K562 (cell line): ENCODE results near the gene ABCA3. TPM values are rescaled to one million over a fixed set of nuclear protein-coding genes. Genes with fewer than 3 reads are reported as not detected.

Experiments
- BDP1 ChIP-seq: IDR thresholded peaks from 3 replicates; pipeline ENCODE4 v1.6.1; 2011; ENCODE audit not compliant: insufficient read length, insufficient read depth
- BRF2 ChIP-seq: IDR thresholded peaks from 3 replicates; pipeline ENCODE4 v1.6.1; 2011; ENCODE audit warnings: borderline replicate concordance, mild to moderate bottlenecking; ENCODE audit not compliant: insufficient read length, insufficient read depth
- C11orf30 ChIP-seq: fragments of 450-650 bp; IDR thresholded peaks from 2 replicates; pipeline ENCODE4 v1.6.1; 2016; ENCODE audit warnings: low read depth, mild to moderate bottlenecking
- GABPA ChIP-seq: fragments of 200-800 bp; sonication (Bioruptor generic); conservative IDR thresholded peaks from 2 replicates; pipeline ENCODE4 v1.6.1; 2016; ENCODE audit warnings: low read depth, missing genetic modification characterization, missing compliant biosample characterization
- LCOR ChIP-seq: sonication (generic); formaldehyde crosslinking; IDR thresholded peaks from 2 replicates; pipeline ENCODE4 v1.8.0; 2022; ENCODE audit warnings: mild to moderate bottlenecking, missing genetic modification reagents
- NR3C1 ChIP-seq: sonication (generic); formaldehyde crosslinking; IDR thresholded peaks from 2 replicates; pipeline ENCODE4 v1.8.1; 2022; ENCODE audit warnings: missing genetic modification reagents
- SIX5 ChIP-seq, 2 experiments: IDR thresholded peaks; 2 replicates each; pipeline ENCODE4 v1.6.1; 2011; ENCODE audit warnings: low read length in 2 of 2, borderline replicate concordance in 1 of 2, low read depth in 1 of 2, mild to moderate bottlenecking in 1 of 2, moderate library complexity in 1 of 2; ENCODE audit not compliant: insufficient read depth in 1 of 2
- SMAD1 ChIP-seq: fragments of 150-350 bp; IDR thresholded peaks from 2 replicates; pipeline ENCODE4 v1.6.1; 2014; ENCODE audit warnings: low read length, low read depth; ENCODE audit not compliant: partially characterized antibody
- SOX6 ChIP-seq: fragments of 450-650 bp; IDR thresholded peaks from 2 replicates; pipeline ENCODE4 v1.6.1; 2014; ENCODE audit warnings: mild to moderate bottlenecking
- SRF ChIP-seq, 2 experiments: fragments of 250-450, 450-650 bp in 1 of 2; sonication (Bioruptor Pico) in 1 of 2; sonication (generic) in 1 of 2; formaldehyde crosslinking; IDR thresholded peaks; 2 replicates each; pipeline versions ENCODE4 v1.5.0 to v1.5.1; 2020 to 2022; ENCODE audit warnings: mild to moderate bottlenecking in 1 of 2, missing genetic modification reagents in 1 of 2
- SRSF9 ChIP-seq: fragments of 200-400 bp; formaldehyde crosslinking; IDR thresholded peaks from 2 replicates; pipeline ENCODE4 v1.6.1; 2017; ENCODE audit warnings: low read depth, low read length, borderline replicate concordance
- TRIM24 ChIP-seq, 2 experiments: fragments of 450-650 bp; IDR thresholded peaks; 2 replicates each; pipeline ENCODE4 v1.6.1; 2016
- USF1 ChIP-seq: sonication (generic); formaldehyde crosslinking; IDR thresholded peaks from 2 replicates; pipeline ENCODE4 v1.9.0; 2022; ENCODE audit warnings: mild to moderate bottlenecking, missing genetic modification reagents
- ZFP1 ChIP-seq: fragments of 450-650 bp; formaldehyde crosslinking; IDR thresholded peaks from 2 replicates; pipeline ENCODE4 v1.4.0; 2020; ENCODE audit warnings: mild to moderate bottlenecking, mixed read lengths
- ZNF316 ChIP-seq: fragments of 450-650 bp; IDR thresholded peaks from 2 replicates; pipeline ENCODE4 v1.6.1; 2016
- ZNF696 ChIP-seq: fragments of 250-450 bp; sonication (Bioruptor Pico); conservative IDR thresholded peaks from 2 replicates; pipeline ENCODE4 v1.4.0; 2020; ENCODE audit warnings: mild to moderate bottlenecking, moderate library complexity
- polyA plus RNA-seq, 8 experiments: library from polyadenylated mRNA; depleted of rRNA in 4 of 8; stranded (reverse) in 5 of 8; unstranded in 3 of 8; fragments of >200 nt; fragmentation: Nextera tagmentation in 2 of 8; fragmentation: Illumina TruSeq in 1 of 8; extraction: Ambion mirVana in 2 of 8; extraction: Trizol in 1 of 8; gene quantifications; 2 replicates each; pipeline versions ENCODE4 v1.2.1 to v1.2.3, GENCODE V29; 2011 to 2014; ENCODE audit warnings: inconsistent platforms in 1 of 8, missing spikeins in 1 of 8
- total RNA-seq, 7 experiments: library from RNA; depleted of rRNA in 6 of 7; stranded (reverse); fragments of >200 nt in 6 of 7; fragmentation: Illumina TruSeq in 2 of 7; extraction: Trizol in 2 of 7; gene quantifications; 2 replicates each; pipeline versions ENCODE4 v1.2.1 to v1.2.3, GENCODE V29; 2011 to 2021; ENCODE audit warnings: low replicate concordance in 1 of 7
- TF ChIP-seq, protein P1 (sequence below): fragments of 250-450 bp; sonication (Bioruptor Pico); IDR thresholded peaks from 2 replicates; pipeline ENCODE4 v1.8.0; 2022; ENCODE audit warnings: inconsistent platforms, mild to moderate bottlenecking, moderate library complexity, borderline replicate concordance
- TF ChIP-seq, protein P2 (sequence below): sonication (generic); formaldehyde crosslinking; IDR thresholded peaks from 2 replicates; pipeline ENCODE4 v1.8.0; 2022; ENCODE audit warnings: mild to moderate bottlenecking, low read depth, missing genetic modification reagents

Gene ABCA3
- total and polyA plus RNA-seq, 9 of the 15 experiments (the other 6 are each of a cell fraction or from before 2014, with no cell fraction given): 0.66 to 23.7 (median 6.9) TPM

- no peak for TF ChIP-seq BRF2
- peak; percentile 72 for TF ChIP-seq ZNF316
- no peak for TF ChIP-seq TRIM24 (IDR thresholded peaks at IDR 0.05)
- TF ChIP-seq C11orf30: peak; percentile 60; the same call in 1 of the 2 replicates
- TF ChIP-seq SIX5 (IDR thresholded peaks at IDR 0.05; ENCODE audit: borderline replicate concordance in 1 of 2, insufficient read depth in 1 of 2, low read depth in 1 of 2, low read length in 2 of 2): no peak
- TF ChIP-seq, protein P1, sequence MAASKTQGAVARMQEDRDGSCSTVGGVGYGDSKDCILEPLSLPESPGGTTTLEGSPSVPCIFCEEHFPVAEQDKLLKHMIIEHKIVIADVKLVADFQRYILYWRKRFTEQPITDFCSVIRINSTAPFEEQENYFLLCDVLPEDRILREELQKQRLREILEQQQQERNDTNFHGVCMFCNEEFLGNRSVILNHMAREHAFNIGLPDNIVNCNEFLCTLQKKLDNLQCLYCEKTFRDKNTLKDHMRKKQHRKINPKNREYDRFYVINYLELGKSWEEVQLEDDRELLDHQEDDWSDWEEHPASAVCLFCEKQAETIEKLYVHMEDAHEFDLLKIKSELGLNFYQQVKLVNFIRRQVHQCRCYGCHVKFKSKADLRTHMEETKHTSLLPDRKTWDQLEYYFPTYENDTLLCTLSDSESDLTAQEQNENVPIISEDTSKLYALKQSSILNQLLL (CRISPR knock-in tag): no peak
- no peak for TF ChIP-seq ZFP1 (CRISPR knock-in tag)
- TF ChIP-seq SRF (CRISPR knock-in tag; IDR thresholded peaks at IDR 0.05): no peak
- TF ChIP-seq LCOR (CRISPR knock-in tag): no peak
- no peak for TF ChIP-seq BDP1
- no peak for TF ChIP-seq NR3C1
- no peak for TF ChIP-seq GABPA (tag)
- no peak for TF ChIP-seq ZNF696 (CRISPR knock-in tag)
- TF ChIP-seq SRSF9: no peak
- TF ChIP-seq USF1: no peak
- TF ChIP-seq SOX6: peak; percentile 31; the same call in 1 of the 2 replicates
- no peak for TF ChIP-seq SMAD1
- TF ChIP-seq, protein P2, sequence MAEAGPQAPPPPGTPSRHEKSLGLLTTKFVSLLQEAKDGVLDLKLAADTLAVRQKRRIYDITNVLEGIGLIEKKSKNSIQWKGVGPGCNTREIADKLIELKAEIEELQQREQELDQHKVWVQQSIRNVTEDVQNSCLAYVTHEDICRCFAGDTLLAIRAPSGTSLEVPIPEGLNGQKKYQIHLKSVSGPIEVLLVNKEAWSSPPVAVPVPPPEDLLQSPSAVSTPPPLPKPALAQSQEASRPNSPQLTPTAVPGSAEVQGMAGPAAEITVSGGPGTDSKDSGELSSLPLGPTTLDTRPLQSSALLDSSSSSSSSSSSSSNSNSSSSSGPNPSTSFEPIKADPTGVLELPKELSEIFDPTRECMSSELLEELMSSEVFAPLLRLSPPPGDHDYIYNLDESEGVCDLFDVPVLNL (CRISPR knock-in tag): no peak
These were observed 19.4 kb upstream of the ABCA3 start (continued) for GRCh38 chr16:2359919-2360318.
